Measurements from ENCODE around the gene RNF181. TPM values are rescaled to one million over a fixed set of nuclear protein-coding genes. Genes with fewer than 3 reads are reported as not detected.

The RNF181 gene
- total and polyA plus RNA-seq, 2 of the 13 experiments (the other 11 are each of a cell fraction or from before 2014, with no cell fraction given), result 224 to 578 TPM

DNA sequence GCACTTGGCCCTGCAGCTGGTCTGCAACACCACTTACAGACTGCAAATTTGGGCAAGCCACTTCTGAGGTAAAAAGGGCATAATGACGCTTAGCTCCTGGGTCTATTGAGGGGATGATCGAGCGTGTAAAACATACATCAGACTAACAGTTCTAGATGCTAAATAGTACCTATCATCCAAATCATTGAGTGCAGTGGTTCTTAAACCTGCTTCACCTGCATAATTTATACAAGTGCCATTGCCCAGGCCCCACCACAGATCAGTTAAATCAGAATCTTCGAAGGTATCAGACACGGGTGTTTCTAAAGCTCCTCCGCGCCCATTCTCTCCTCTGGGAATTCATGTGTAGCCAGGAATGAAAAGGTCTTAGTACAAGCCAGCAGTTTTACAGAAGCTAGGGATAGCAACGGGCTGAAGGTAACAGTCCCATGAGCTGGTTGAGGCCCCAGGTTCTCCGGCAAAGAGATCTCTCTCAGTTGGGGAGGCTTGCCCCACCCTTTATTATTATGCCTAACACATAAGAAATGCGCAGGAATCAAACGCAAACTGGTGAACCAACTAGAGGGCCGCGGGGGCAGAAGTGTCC lies 737 bp upstream of the RNF181 start (continued):
- TF ChIP-seq, protein P1, sequence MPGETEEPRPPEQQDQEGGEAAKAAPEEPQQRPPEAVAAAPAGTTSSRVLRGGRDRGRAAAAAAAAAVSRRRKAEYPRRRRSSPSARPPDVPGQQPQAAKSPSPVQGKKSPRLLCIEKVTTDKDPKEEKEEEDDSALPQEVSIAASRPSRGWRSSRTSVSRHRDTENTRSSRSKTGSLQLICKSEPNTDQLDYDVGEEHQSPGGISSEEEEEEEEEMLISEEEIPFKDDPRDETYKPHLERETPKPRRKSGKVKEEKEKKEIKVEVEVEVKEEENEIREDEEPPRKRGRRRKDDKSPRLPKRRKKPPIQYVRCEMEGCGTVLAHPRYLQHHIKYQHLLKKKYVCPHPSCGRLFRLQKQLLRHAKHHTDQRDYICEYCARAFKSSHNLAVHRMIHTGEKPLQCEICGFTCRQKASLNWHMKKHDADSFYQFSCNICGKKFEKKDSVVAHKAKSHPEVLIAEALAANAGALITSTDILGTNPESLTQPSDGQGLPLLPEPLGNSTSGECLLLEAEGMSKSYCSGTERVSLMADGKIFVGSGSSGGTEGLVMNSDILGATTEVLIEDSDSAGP (CRISPR knock-in tag; IDR thresholded peaks at IDR 0.05; ENCODE audit: borderline replicate concordance), result no peak
- TF ChIP-seq IKZF1 (IDR thresholded peaks at IDR 0.05) (no peak), MED8 (CRISPR knock-in tag; IDR thresholded peaks at IDR 0.05; ENCODE audit: insufficient replicate concordance) (no peak), ZNF333 (CRISPR knock-in tag; IDR thresholded peaks at IDR 0.05; ENCODE audit: borderline replicate concordance) (0 out of 2 replicates have a peak, but pooled peaks have one; percentile 37), ZNF703 (CRISPR knock-in tag; IDR thresholded peaks at IDR 0.05; ENCODE audit: borderline replicate concordance) (no peak), YEATS2 (CRISPR knock-in tag; IDR thresholded peaks at IDR 0.05; ENCODE audit: borderline replicate concordance) (no peak), HOXA7 (CRISPR knock-in tag; IDR thresholded peaks at IDR 0.05) (no peak), ZNF788 (CRISPR knock-in tag; IDR thresholded peaks at IDR 0.05; ENCODE audit: borderline replicate concordance) (no peak), ZNF484 (CRISPR knock-in tag; IDR thresholded peaks at IDR 0.05; ENCODE audit: borderline replicate concordance, low read depth) (no peak), ZNF543 (CRISPR knock-in tag; IDR thresholded peaks at IDR 0.05) (peak; percentile 67; the same call in 1 of the 2 replicates), FOXA1 (IDR thresholded peaks at IDR 0.05) (no peak), FOXA1 (CRISPR knock-in tag; IDR thresholded peaks at IDR 0.05) (no peak), TCF7 (IDR thresholded peaks at IDR 0.05; ENCODE audit: low read depth) (no peak), SPEN (CRISPR knock-in tag; IDR thresholded peaks at IDR 0.05; ENCODE audit: low read depth) (no peak), ZNF24 (IDR thresholded peaks at IDR 0.05) (no peak), FOXA3 (CRISPR knock-in tag; IDR thresholded peaks at IDR 0.05) (no peak), POLR2AphosphoS5 (IDR thresholded peaks at IDR 0.05; ENCODE audit: low read depth, low read length) (0 out of 2 replicates have a peak, but pooled peaks have one; percentile 13), ZSCAN25 (CRISPR knock-in tag; IDR thresholded peaks at IDR 0.05) (no peak; the same call in 1 of the 2 replicates), ZNF607 (CRISPR knock-in tag; IDR thresholded peaks at IDR 0.05; ENCODE audit: borderline replicate concordance) (no peak), HNRNPUL1 (IDR thresholded peaks at IDR 0.05; ENCODE audit: low read depth, low read length) (no peak), TCF7L2 (IDR thresholded peaks at IDR 0.05; ENCODE audit: low read depth, low read length) (no peak)
- TF ChIP-seq, protein P2, sequence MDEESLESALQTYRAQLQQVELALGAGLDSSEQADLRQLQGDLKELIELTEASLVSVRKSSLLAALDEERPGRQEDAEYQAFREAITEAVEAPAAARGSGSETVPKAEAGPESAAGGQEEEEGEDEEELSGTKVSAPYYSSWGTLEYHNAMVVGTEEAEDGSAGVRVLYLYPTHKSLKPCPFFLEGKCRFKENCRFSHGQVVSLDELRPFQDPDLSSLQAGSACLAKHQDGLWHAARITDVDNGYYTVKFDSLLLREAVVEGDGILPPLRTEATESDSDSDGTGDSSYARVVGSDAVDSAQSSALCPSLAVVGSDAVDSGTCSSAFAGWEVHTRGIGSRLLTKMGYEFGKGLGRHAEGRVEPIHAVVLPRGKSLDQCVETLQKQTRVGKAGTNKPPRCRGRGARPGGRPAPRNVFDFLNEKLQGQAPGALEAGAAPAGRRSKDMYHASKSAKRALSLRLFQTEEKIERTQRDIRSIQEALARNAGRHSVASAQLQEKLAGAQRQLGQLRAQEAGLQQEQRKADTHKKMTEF (CRISPR knock-in tag; IDR thresholded peaks at IDR 0.05), result no peak
- TF ChIP-seq, protein P3, sequence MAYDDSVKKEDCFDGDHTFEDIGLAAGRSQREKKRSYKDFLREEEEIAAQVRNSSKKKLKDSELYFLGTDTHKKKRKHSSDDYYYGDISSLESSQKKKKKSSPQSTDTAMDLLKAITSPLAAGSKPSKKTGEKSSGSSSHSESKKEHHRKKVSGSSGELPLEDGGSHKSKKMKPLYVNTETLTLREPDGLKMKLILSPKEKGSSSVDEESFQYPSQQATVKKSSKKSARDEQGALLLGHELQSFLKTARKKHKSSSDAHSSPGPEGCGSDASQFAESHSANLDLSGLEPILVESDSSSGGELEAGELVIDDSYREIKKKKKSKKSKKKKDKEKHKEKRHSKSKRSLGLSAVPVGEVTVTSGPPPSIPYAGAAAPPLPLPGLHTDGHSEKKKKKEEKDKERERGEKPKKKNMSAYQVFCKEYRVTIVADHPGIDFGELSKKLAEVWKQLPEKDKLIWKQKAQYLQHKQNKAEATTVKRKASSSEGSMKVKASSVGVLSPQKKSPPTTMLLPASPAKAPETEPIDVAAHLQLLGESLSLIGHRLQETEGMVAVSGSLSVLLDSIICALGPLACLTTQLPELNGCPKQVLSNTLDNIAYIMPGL (CRISPR knock-in tag; IDR thresholded peaks at IDR 0.05; ENCODE audit: borderline replicate concordance in 1 of 2, low read depth in 1 of 2), result 0 out of 4 replicates have a peak, but pooled peaks of 1 of the 2 experiments have one; percentile 6
- TF ChIP-seq, protein P4, sequence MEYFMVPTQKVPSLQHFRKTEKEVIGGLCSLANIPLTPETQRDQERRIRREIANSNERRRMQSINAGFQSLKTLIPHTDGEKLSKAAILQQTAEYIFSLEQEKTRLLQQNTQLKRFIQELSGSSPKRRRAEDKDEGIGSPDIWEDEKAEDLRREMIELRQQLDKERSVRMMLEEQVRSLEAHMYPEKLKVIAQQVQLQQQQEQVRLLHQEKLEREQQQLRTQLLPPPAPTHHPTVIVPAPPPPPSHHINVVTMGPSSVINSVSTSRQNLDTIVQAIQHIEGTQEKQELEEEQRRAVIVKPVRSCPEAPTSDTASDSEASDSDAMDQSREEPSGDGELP (IDR thresholded peaks at IDR 0.05; ENCODE audit: borderline replicate concordance, low read depth), result no peak
- TF ChIP-seq, protein P5, sequence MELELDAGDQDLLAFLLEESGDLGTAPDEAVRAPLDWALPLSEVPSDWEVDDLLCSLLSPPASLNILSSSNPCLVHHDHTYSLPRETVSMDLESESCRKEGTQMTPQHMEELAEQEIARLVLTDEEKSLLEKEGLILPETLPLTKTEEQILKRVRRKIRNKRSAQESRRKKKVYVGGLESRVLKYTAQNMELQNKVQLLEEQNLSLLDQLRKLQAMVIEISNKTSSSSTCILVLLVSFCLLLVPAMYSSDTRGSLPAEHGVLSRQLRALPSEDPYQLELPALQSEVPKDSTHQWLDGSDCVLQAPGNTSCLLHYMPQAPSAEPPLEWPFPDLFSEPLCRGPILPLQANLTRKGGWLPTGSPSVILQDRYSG (CRISPR knock-in tag; IDR thresholded peaks at IDR 0.05), result no peak
